ENCODE results near the gene RNF144A. TPM values are rescaled to one million over a fixed set of nuclear protein-coding genes. Genes with fewer than 3 reads are reported as not detected.

The RNF144A gene
- total and polyA plus RNA-seq, 2 donors (not counting 1 experiment from before 2014, with no cell fraction given), result 0.17 to 0.24 TPM

- Histone ChIP-seq H3K4me3 (replicated peaks in 1 of 4; ENCODE audit: control extremely low read depth in 1 of 4, insufficient read depth in 1 of 4, low read depth in 3 of 4, low read length in 4 of 4) (no peak overlapping the region), H3K36me3 (ENCODE audit: control insufficient read depth, insufficient read depth, low read length) (no peaks in the 10 kb centered on the region), H3K27ac (ENCODE audit: insufficient read depth, low read length) (no peak overlapping the region), H3K4me2 (ENCODE audit: extremely low read depth, insufficient read depth, low read length) (no peak overlapping the region), H3K27me3 (ENCODE audit: control insufficient read depth, insufficient read depth, low read length) (peaks cover 8% of the 10 kb centered on the region), H3K79me2 (ENCODE audit: control insufficient read depth, insufficient read depth, low read length) (no peaks in the 10 kb centered on the region), H2AFZ (ENCODE audit: low read length) (no peak overlapping the region), H3K9me3 (ENCODE audit: control insufficient read depth, insufficient read depth, low read depth, low read length) (no peaks in the 10 kb centered on the region), H3K4me1 (ENCODE audit: control insufficient read depth, extremely low read depth, insufficient read depth, low read length) (no peaks in the 10 kb centered on the region), H3K9ac (ENCODE audit: insufficient read depth, low read length) (no peak overlapping the region), H4K20me1 (ENCODE audit: control insufficient read depth, extremely low read depth, insufficient read depth, low read length) (no peaks in the 10 kb centered on the region)
- DNase-seq (ENCODE audit: low read depth in 2 of 2), result no peak
- no peak for TF ChIP-seq CTCF (conservative IDR thresholded peaks at IDR 0.05 in 1 of 2, IDR thresholded peaks at IDR 0.05 in 1 of 2; ENCODE audit: low read depth in 1 of 2, low read length in 2 of 2)
These were observed 25.6 kb downstream of the RNF144A start for GRCh38 chr2:6942848-6943247.

- DNase-seq (ENCODE audit: low read depth in 2 of 2), result no peak
- Histone ChIP-seq H4K20me1 (ENCODE audit: control insufficient read depth, extremely low read depth, insufficient read depth, low read length) (no peaks in the 10 kb centered on the region), H3K4me3 (replicated peaks in 1 of 4; ENCODE audit: control extremely low read depth in 1 of 4, insufficient read depth in 1 of 4, low read depth in 3 of 4, low read length in 4 of 4) (no peak overlapping the region), H3K4me2 (ENCODE audit: extremely low read depth, insufficient read depth, low read length) (no peak overlapping the region), H3K9me3 (ENCODE audit: control insufficient read depth, insufficient read depth, low read depth, low read length) (no peaks in the 10 kb centered on the region), H3K36me3 (ENCODE audit: control insufficient read depth, insufficient read depth, low read length) (no peaks in the 10 kb centered on the region), H3K9ac (ENCODE audit: insufficient read depth, low read length) (no peak overlapping the region), H3K27ac (ENCODE audit: insufficient read depth, low read length) (no peak overlapping the region), H3K27me3 (ENCODE audit: control insufficient read depth, insufficient read depth, low read length) (peaks cover 8% of the 10 kb centered on the region), H2AFZ (ENCODE audit: low read length) (no peak overlapping the region), H3K79me2 (ENCODE audit: control insufficient read depth, insufficient read depth, low read length) (no peaks in the 10 kb centered on the region), H3K4me1 (ENCODE audit: control insufficient read depth, extremely low read depth, insufficient read depth, low read length) (no peaks in the 10 kb centered on the region)
- TF ChIP-seq CTCF (conservative IDR thresholded peaks at IDR 0.05 in 1 of 2, IDR thresholded peaks at IDR 0.05 in 1 of 2; ENCODE audit: low read depth in 1 of 2, low read length in 2 of 2), result no peak
- TF ChIP-seq EZH2 (IDR thresholded peaks at IDR 0.05; ENCODE audit: low read length, missing control alignments), result no peak
These were observed 26.3 kb downstream of the RNF144A start for GRCh38 chr2:6943523-6943922.

- no peaks in the 10 kb centered on the region for H3K36me3 ChIP-seq (ENCODE audit: control insufficient read depth, insufficient read depth, low read length)
- H3K4me3 ChIP-seq (replicated peaks in 1 of 4; ENCODE audit: control extremely low read depth in 1 of 4, insufficient read depth in 1 of 4, low read depth in 3 of 4, low read length in 4 of 4), result no peak overlapping the region
- no peak overlapping the region for H2AFZ ChIP-seq (ENCODE audit: low read length)
- H3K4me2 ChIP-seq (ENCODE audit: extremely low read depth, insufficient read depth, low read length), result no peak overlapping the region
- H3K4me1 ChIP-seq (ENCODE audit: control insufficient read depth, extremely low read depth, insufficient read depth, low read length), result no peaks in the 10 kb centered on the region
- H3K9ac ChIP-seq (ENCODE audit: insufficient read depth, low read length), result no peak overlapping the region
- peaks cover 11% of the 10 kb centered on the region for H3K27me3 ChIP-seq (ENCODE audit: control insufficient read depth, insufficient read depth, low read length)
- TF ChIP-seq EZH2 (IDR thresholded peaks at IDR 0.05; ENCODE audit: low read length, missing control alignments) (no peak), CTCF (conservative IDR thresholded peaks at IDR 0.05 in 1 of 2, IDR thresholded peaks at IDR 0.05 in 1 of 2; ENCODE audit: low read depth in 1 of 2, low read length in 2 of 2) (no peak)
- DNase-seq (ENCODE audit: low read depth in 2 of 2), result no peak
- no peaks in the 10 kb centered on the region for H3K79me2 ChIP-seq (ENCODE audit: control insufficient read depth, insufficient read depth, low read length)
- no peak overlapping the region for H3K27ac ChIP-seq (ENCODE audit: insufficient read depth, low read length)
- H4K20me1 ChIP-seq (ENCODE audit: control insufficient read depth, extremely low read depth, insufficient read depth, low read length), result no peaks in the 10 kb centered on the region
- H3K9me3 ChIP-seq (ENCODE audit: control insufficient read depth, insufficient read depth, low read depth, low read length), result no peaks in the 10 kb centered on the region
These were observed 26.8 kb downstream of the RNF144A start for GRCh38 chr2:6943971-6944370.
